ENCODE results near the gene THNSL1.

GRCh38 chr10:24988831-24989640, 27.4 kb upstream of the THNSL1 start:
- TF ChIP-seq, protein P1, sequence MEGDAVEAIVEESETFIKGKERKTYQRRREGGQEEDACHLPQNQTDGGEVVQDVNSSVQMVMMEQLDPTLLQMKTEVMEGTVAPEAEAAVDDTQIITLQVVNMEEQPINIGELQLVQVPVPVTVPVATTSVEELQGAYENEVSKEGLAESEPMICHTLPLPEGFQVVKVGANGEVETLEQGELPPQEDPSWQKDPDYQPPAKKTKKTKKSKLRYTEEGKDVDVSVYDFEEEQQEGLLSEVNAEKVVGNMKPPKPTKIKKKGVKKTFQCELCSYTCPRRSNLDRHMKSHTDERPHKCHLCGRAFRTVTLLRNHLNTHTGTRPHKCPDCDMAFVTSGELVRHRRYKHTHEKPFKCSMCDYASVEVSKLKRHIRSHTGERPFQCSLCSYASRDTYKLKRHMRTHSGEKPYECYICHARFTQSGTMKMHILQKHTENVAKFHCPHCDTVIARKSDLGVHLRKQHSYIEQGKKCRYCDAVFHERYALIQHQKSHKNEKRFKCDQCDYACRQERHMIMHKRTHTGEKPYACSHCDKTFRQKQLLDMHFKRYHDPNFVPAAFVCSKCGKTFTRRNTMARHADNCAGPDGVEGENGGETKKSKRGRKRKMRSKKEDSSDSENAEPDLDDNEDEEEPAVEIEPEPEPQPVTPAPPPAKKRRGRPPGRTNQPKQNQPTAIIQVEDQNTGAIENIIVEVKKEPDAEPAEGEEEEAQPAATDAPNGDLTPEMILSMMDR (IDR thresholded peaks at IDR 0.05) = no peak
- no peak for TF ChIP-seq TAF1 (IDR thresholded peaks at IDR 0.05; ENCODE audit: borderline replicate concordance, low read depth, low read length)
- TF ChIP-seq, protein P2, sequence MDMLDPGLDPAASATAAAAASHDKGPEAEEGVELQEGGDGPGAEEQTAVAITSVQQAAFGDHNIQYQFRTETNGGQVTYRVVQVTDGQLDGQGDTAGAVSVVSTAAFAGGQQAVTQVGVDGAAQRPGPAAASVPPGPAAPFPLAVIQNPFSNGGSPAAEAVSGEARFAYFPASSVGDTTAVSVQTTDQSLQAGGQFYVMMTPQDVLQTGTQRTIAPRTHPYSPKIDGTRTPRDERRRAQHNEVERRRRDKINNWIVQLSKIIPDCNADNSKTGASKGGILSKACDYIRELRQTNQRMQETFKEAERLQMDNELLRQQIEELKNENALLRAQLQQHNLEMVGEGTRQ (IDR thresholded peaks at IDR 0.05; ENCODE audit: borderline replicate concordance, low read depth, low read length) = no peak
- TF ChIP-seq NRF1 (IDR thresholded peaks at IDR 0.05; ENCODE audit: low read depth, low read length) = no peak
- TF ChIP-seq CHD2 (IDR thresholded peaks at IDR 0.05; ENCODE audit: low read length, partially characterized antibody) = no peak
- no peak for TF ChIP-seq EZH2phosphoT487 (IDR thresholded peaks at IDR 0.05; ENCODE audit: borderline replicate concordance, low read depth)
- no peak for TF ChIP-seq RAD21 (IDR thresholded peaks at IDR 0.05; ENCODE audit: low read length)
- TF ChIP-seq SMC3 (IDR thresholded peaks at IDR 0.05; ENCODE audit: low read depth, low read length) = no peak
- no peak for TF ChIP-seq EP300 (IDR thresholded peaks at IDR 0.05; ENCODE audit: borderline replicate concordance in 1 of 2, low read depth in 1 of 2, low read length in 1 of 2)
- TF ChIP-seq RXRA (IDR thresholded peaks at IDR 0.05; ENCODE audit: borderline replicate concordance, low read depth) = no peak
- TF ChIP-seq POLR2AphosphoS5 (IDR thresholded peaks at IDR 0.05; ENCODE audit: low read depth, low read length) = no peak

Measured in SK-N-SH (cell line).